Measurements from ENCODE around the gene ARSG. TPM values are rescaled to one million over a fixed set of nuclear protein-coding genes. Genes with fewer than 3 reads are reported as not detected.

Gene ARSG
- total and polyA plus RNA-seq, 2 of the 13 experiments (the other 11 are each of a cell fraction or from before 2014, with no cell fraction given) = 3.7 to 15.2 TPM

DNA sequence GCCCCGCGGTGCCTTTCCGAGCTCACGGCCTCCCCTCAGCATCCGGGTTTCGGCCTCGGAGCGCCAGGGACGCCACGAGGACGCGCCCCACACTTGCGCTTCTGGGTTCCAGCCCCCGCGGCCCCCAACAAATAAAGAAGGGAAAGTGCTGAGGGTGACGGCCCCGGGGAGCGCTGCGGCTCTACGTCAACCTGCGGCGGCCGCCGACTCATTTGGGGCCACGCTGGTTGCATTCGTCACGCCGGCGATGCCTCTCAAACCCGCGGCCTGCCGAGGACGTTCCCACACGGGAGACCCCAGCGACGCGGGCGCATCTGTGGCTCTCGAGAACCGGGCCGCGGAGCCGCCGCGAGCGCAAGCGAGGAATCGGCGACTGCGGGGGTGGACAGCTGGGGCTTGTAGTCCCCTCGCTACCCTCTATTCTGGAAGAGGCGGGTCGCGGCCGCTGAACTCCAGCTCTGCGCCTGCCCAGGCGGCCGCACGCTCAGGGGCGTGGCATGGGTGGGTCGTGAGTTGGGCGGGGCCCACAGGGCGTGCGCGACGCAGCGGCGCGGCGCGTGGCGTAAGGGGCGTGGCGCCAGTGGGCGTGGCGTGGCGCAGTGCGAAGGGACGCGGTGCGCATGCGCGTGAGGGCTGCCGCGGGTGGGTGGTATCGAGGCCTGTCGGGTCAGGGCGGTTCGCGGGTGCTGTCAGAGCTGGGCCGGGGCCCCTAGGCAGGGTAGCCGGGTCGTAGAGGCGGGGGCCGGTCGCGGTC lies 43.7 kb upstream of the ARSG start, which contains the start of gene AMZ2 (continued):
- TF ChIP-seq KMT2A (CRISPR knock-in tag; IDR thresholded peaks at IDR 0.05) (peak; percentile 76), POLR2G (IDR thresholded peaks at IDR 0.05; ENCODE audit: low read depth, low read length) (peak; percentile 93), ZNF550 (CRISPR knock-in tag; IDR thresholded peaks at IDR 0.05; ENCODE audit: borderline replicate concordance) (peak; percentile 95; the same call in 1 of the 2 replicates), KLF13 (CRISPR knock-in tag; IDR thresholded peaks at IDR 0.05) (peak; percentile 80; the same call in 1 of the 2 replicates), TARDBP (CRISPR knock-in tag; IDR thresholded peaks at IDR 0.05) (peak; percentile 78), ZFP36 (IDR thresholded peaks at IDR 0.05; ENCODE audit: borderline replicate concordance, low read depth, low read length, partially characterized antibody) (no peak), ZNF773 (CRISPR knock-in tag; IDR thresholded peaks at IDR 0.05; ENCODE audit: borderline replicate concordance) (no peak), RXRB (CRISPR knock-in tag; IDR thresholded peaks at IDR 0.05; ENCODE audit: borderline replicate concordance) (peak; percentile 44; the same call in 1 of the 2 replicates), FOXK1 (CRISPR knock-in tag; IDR thresholded peaks at IDR 0.05; ENCODE audit: borderline replicate concordance, low read depth) (peak; percentile 82; the same call in 1 of the 2 replicates), ZSCAN12 (CRISPR knock-in tag; IDR thresholded peaks at IDR 0.05) (no peak; the same call in 1 of the 2 replicates), CAMTA2 (CRISPR knock-in tag; IDR thresholded peaks at IDR 0.05; ENCODE audit: borderline replicate concordance) (peak; percentile 82; the same call in 1 of the 2 replicates), PHF8 (CRISPR knock-in tag; IDR thresholded peaks at IDR 0.05) (peak; percentile 100)
- TF ChIP-seq, protein P1, sequence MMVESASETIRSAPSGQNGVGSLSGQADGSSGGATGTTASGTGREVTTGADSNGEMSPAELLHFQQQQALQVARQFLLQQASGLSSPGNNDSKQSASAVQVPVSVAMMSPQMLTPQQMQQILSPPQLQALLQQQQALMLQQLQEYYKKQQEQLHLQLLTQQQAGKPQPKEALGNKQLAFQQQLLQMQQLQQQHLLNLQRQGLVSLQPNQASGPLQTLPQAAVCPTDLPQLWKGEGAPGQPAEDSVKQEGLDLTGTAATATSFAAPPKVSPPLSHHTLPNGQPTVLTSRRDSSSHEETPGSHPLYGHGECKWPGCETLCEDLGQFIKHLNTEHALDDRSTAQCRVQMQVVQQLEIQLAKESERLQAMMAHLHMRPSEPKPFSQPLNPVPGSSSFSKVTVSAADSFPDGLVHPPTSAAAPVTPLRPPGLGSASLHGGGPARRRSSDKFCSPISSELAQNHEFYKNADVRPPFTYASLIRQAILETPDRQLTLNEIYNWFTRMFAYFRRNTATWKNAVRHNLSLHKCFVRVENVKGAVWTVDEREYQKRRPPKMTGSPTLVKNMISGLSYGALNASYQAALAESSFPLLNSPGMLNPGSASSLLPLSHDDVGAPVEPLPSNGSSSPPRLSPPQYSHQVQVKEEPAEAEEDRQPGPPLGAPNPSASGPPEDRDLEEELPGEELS (CRISPR knock-in tag; IDR thresholded peaks at IDR 0.05) = no peak
- TF ChIP-seq, protein P2, sequence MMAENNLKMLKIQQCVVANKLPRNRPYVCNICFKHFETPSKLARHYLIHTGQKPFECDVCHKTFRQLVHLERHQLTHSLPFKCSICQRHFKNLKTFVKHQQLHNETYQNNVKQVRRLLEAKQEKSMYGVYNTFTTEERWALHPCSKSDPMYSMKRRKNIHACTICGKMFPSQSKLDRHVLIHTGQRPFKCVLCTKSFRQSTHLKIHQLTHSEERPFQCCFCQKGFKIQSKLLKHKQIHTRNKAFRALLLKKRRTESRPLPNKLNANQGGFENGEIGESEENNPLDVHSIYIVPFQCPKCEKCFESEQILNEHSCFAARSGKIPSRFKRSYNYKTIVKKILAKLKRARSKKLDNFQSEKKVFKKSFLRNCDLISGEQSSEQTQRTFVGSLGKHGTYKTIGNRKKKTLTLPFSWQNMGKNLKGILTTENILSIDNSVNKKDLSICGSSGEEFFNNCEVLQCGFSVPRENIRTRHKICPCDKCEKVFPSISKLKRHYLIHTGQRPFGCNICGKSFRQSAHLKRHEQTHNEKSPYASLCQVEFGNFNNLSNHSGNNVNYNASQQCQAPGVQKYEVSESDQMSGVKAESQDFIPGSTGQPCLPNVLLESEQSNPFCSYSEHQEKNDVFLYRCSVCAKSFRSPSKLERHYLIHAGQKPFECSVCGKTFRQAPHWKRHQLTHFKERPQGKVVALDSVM (CRISPR knock-in tag; IDR thresholded peaks at IDR 0.05) = peak; percentile 56
- TF ChIP-seq, protein P3, sequence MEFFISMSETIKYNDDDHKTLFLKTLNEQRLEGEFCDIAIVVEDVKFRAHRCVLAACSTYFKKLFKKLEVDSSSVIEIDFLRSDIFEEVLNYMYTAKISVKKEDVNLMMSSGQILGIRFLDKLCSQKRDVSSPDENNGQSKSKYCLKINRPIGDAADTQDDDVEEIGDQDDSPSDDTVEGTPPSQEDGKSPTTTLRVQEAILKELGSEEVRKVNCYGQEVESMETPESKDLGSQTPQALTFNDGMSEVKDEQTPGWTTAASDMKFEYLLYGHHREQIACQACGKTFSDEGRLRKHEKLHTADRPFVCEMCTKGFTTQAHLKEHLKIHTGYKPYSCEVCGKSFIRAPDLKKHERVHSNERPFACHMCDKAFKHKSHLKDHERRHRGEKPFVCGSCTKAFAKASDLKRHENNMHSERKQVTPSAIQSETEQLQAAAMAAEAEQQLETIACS (CRISPR knock-in tag; IDR thresholded peaks at IDR 0.05) = peak; percentile 10; the same call in 1 of the 2 replicates
- TF ChIP-seq, protein P4, sequence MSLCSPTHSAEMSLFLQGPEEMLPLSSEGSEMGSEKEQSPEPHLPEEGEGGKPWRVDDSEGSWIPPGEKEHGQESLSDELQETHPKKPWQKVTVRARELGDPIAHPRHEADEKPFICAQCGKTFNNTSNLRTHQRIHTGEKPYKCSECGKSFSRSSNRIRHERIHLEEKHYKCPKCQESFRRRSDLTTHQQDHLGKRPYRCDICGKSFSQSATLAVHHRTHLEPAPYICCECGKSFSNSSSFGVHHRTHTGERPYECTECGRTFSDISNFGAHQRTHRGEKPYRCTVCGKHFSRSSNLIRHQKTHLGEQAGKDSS (CRISPR knock-in tag; IDR thresholded peaks at IDR 0.05; ENCODE audit: borderline replicate concordance, low read depth) = no peak
- TF ChIP-seq, protein P5, sequence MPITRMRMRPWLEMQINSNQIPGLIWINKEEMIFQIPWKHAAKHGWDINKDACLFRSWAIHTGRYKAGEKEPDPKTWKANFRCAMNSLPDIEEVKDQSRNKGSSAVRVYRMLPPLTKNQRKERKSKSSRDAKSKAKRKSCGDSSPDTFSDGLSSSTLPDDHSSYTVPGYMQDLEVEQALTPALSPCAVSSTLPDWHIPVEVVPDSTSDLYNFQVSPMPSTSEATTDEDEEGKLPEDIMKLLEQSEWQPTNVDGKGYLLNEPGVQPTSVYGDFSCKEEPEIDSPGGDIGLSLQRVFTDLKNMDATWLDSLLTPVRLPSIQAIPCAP (CRISPR knock-in tag; IDR thresholded peaks at IDR 0.05; ENCODE audit: low read depth) = no peak
